HG03196 (cell line): ENCODE data around the gene FAM8A1.

ENCODE experiments used
- ATAC-seq: cut with Tn5 transposase; IDR thresholded peaks from one replicate; pipeline ENCODE4 v1.9.1; 2021; ENCODE audit not compliant: unreplicated experiment

The FAM8A1 gene

GRCh38 chr6:17653198-17653882 lies 53.2 kb downstream of the FAM8A1 start:
- ATAC-seq: no peak

GRCh38 chr6:17656092-17656491 lies 56.0 kb downstream of the FAM8A1 start:
- no peak for ATAC-seq

- no peak for ATAC-seq
Measured at GRCh38 chr6:17656644-17657043, 56.5 kb downstream of the FAM8A1 start.
